NB4 (cell line): ENCODE data around the gene NKD1.

ENCODE experiments used
- CTCF ChIP-seq: IDR thresholded peaks from one replicate; pipeline ENCODE4 v1.5.1; 2012; ENCODE audit warnings: low read depth, low read length
- MYC ChIP-seq: IDR thresholded peaks from 2 replicates; pipeline ENCODE4 v1.6.1; 2011; ENCODE audit warnings: low read depth, low read length
- POLR2A ChIP-seq: IDR thresholded peaks from 2 replicates; pipeline ENCODE4 v1.6.1; 2011; ENCODE audit warnings: mild to moderate bottlenecking; ENCODE audit not compliant: insufficient read length; ENCODE audit errors: extremely low read depth

GRCh38 chr16:50599494-50599893 lies 51.3 kb downstream of the NKD1 start:
- TF ChIP-seq POLR2A = no peak
- TF ChIP-seq CTCF = no peak
- no peak for TF ChIP-seq MYC
